WI38 (cell line): ENCODE data around the gene SFSWAP.

Source experiments
- H3K4me3 ChIP-seq: 2 replicates; pipeline ENCODE4 v1.5.1; 2011; ENCODE audit warnings: low read depth, mild to moderate bottlenecking, control low read depth, low read length
- TF ChIP-seq, protein P1 (sequence below): IDR thresholded peaks from 2 replicates; pipeline ENCODE4 v1.5.1; 2012; ENCODE audit warnings: low read depth, mild to moderate bottlenecking, control low read depth, low read length

Gene SFSWAP

DNA sequence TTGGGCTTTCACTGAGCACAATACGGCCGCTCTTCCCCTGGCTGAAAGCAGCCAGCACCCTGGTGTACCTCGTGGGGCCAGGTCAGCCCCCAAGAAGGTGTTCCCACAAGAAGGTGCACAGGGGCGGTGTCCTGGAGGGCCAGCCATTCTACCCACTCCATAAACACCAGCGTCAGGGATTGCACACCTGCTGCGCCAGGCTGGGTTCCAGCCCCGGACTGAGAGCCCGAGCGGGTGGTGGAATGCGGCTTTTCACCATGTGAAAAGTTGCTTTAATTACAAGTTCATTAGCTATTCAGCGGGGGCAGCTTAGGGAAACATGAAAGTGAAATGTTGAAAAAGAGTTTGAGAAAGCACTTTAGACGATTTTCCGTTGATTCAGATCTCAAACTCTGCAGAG lies 99.8 kb downstream of the SFSWAP start:
- TF ChIP-seq, protein P1, sequence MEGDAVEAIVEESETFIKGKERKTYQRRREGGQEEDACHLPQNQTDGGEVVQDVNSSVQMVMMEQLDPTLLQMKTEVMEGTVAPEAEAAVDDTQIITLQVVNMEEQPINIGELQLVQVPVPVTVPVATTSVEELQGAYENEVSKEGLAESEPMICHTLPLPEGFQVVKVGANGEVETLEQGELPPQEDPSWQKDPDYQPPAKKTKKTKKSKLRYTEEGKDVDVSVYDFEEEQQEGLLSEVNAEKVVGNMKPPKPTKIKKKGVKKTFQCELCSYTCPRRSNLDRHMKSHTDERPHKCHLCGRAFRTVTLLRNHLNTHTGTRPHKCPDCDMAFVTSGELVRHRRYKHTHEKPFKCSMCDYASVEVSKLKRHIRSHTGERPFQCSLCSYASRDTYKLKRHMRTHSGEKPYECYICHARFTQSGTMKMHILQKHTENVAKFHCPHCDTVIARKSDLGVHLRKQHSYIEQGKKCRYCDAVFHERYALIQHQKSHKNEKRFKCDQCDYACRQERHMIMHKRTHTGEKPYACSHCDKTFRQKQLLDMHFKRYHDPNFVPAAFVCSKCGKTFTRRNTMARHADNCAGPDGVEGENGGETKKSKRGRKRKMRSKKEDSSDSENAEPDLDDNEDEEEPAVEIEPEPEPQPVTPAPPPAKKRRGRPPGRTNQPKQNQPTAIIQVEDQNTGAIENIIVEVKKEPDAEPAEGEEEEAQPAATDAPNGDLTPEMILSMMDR: no peak
- H3K4me3 ChIP-seq: no peak overlapping the region

DNA sequence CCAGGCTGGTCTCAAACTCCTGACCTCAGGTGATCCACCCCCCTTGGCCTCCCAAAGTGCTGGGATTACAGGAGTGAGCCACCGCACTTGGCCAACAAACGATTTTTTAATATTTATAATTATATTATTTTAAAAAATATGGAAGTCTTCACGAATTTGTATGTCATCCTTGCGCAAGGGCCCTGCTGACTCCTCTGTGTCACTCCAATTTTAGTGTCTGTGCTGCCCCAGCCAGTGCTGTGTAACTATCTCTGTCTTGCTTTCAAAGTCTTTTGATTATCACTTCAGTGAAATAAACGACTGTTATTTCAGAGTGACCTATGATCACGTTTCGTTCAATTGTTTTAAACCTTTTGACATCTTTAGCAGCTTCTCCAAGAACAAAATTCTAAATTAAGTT lies 104.2 kb downstream of the SFSWAP start:
- TF ChIP-seq, protein P1: no peak
- H3K4me3 ChIP-seq: no peak overlapping the region

DNA sequence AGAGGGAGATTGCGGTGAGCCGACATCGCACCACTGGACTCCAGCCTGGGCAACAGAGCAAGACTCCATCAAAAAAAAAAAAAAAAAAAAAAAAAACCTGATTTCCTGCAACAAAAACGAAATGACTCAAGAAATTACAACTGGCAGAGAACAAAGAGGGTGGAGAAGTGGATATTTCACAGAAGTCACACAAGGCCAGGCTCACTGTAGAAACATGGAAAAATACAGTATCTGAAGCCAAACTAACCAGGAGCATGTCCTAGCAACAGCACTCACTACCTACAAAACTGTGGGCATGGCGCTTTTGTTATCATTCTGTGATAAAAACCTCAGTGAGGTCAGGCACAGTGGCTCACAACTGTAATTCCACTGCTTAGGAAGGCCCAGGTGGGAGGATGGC lies 105.6 kb downstream of the SFSWAP start:
- TF ChIP-seq, protein P1: no peak
- no peak overlapping the region for H3K4me3 ChIP-seq

DNA sequence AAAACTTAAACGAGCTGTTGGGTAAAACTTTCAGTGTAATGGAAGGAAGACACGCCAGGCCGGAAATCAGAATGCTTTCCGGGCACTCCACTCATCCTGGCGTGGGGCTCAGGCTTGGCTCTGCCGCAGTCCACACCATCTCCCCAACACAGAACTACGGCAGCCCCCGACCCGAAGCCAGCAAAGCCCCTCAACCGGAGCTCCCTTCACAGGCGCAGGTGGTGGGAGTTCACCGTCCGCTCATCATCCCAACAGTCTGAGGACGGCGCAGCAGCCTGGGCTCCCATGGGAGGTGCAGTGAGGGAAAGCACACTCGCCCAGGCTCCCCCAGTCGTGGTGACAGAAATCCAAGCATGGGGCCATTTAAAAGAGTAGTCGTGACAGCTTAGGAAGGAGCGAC lies 106.4 kb downstream of the SFSWAP start:
- TF ChIP-seq, protein P1: no peak
- H3K4me3 ChIP-seq: no peak overlapping the region

DNA sequence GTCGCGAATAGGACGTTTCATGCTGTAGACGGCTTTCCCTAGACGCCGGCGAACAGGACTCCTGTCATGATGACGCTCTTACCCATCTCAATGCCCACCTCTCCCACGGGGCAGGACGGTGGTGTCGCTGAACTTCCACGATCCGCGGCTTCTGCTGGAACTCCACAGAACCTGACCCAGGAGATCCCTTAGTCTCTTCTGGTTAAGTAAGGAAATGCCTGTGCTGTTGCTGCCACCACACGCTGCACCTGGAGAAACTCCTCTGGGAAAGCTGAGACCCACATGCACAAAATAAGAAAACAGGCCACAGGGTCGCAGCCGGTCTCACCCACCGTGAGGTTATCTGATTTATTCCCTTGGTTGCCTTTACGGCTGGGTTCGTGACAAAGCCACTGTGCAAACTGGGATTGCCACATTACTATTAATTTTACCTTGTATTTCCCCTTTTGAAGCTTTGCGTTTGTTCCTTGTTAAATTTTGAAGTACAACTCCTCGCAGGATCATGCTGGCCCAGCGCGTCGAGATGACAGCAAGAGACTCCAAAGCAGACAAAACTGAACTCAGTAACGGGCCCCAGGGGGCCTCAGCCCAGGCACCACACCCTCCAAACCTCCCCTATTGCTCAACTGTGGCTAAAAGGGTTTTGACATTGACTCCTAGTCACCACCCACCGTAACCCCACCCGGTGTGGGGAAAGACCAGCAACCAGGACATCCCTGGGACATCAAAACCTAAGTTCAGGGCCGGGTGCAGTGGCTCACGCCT lies 108.1 kb downstream of the SFSWAP start:
- no peak overlapping the region for H3K4me3 ChIP-seq
- TF ChIP-seq, protein P1: no peak

DNA sequence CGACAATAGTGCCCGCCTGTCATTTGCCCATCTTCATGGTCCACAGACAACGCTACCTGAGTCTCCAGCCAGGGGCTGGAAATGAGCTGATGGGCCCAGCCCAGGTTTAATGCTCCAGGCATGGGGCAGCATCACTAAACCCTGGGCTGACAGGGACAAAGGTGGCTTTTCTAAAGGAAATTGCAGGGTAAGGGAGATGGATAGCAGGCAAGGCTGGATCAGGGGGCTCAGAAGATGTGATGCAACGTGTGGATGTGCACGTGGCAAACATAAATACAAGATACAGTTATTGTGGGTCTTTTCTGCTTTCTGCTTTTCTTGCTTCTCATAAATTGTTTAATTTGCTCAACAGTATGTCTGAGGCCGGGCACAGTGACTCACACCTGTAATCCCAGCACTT lies 113.6 kb downstream of the SFSWAP start:
- no peak overlapping the region for H3K4me3 ChIP-seq
- TF ChIP-seq, protein P1: no peak

DNA sequence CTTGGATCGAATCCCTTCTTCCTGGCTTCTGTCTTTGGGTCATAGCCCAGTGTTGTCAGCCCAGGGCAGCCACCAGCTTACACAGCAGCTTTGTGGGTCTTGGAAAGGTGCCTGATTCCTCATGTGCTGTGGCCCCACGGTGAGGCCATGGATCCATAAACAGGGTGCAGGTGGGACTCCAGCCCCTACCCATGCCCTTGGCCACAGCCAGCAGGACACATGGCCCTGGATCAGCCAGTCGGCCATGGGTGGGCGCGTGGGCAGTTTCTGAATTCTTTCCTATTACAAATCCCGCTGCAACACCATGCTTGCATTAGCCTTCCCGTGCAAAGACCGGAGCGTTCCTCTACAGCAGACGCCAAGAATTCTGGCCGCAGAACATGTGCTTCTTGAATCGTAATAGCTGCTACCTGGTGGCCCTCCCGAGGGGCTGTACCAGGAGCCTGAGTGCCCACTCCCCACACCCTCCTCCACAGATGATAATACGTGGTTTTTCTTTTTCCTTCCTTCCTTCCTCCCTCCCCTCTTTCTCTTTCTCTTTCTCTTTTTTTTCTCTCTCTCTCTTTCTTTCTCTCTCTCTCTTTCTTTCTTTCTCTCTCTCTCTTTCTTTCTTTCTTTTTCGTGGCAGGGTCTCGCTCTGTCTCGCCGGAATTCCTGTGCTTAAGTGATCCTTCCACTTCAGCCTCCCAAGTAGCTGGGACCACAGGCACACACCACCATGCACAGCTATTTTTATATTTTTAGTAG lies 114.4 kb downstream of the SFSWAP start:
- TF ChIP-seq, protein P1: no peak
- H3K4me3 ChIP-seq: no peak overlapping the region
